Pancreas (tissue), 10 donors: Measurements from ENCODE around the gene RPL7A. TPM values are rescaled to one million over a fixed set of nuclear protein-coding genes. Genes with fewer than 3 reads are reported as not detected.
A peak's percentile ranks its signal among the peaks of the same experiment; 100 is the strongest.

Experiments
- ATAC-seq, 4 donors: fragments of 200-7000 bp; cut with Tn5 transposase; one replicate each; pipeline versions ENCODE4 v1.8.0 to v1.9.1; 2020; ENCODE audit warnings: mild to moderate bottlenecking in 4 of 4, moderate library complexity in 4 of 4
- DNase-seq, 6 donors: peaks; one replicate each; pipeline ENCODE4 v3.0.0-alpha.2; 2020
- FAIRE-seq: peaks from 2 replicates; lab custom pipeline; 2012; peaks lifted over from hg19 to GRCh38; lab: Jason Lieb, UNC
- H3K27ac ChIP-seq, 4 donors: fragments of 200-600 bp; sonication (generic); 1 replicate in 3 of 4; 2 replicates in 1 of 4; pipeline versions ENCODE4 v1.5.0 to v1.8.0; 2020
- H3K27me3 ChIP-seq, 4 donors: fragments of 200-600 bp; one replicate each; pipeline ENCODE4 v1.8.0; 2021
- H3K36me3 ChIP-seq, 3 donors: fragments of 200-600 bp; sonication (generic) in 1 of 3; one replicate each; pipeline versions ENCODE4 v1.5.0 to v1.8.0; 2020 to 2021
- H3K4me1 ChIP-seq, 3 donors: fragments of 200-600 bp; one replicate each; pipeline ENCODE4 v1.8.0; 2021
- H3K4me3 ChIP-seq, 4 donors: fragments of 200-600 bp; sonication (generic) in 2 of 4; one replicate each; pipeline versions ENCODE4 v1.5.0 to v1.8.0; 2020 to 2021
- H3K9me3 ChIP-seq, 4 donors: fragments of 200-600 bp; one replicate each; pipeline ENCODE4 v1.8.0; 2021
- CTCF ChIP-seq, 4 donors: fragments of 200-600 bp; sonication (generic) in 3 of 4; IDR thresholded peaks; one replicate each; pipeline versions ENCODE4 v1.5.0 to v1.8.0; 2021; ENCODE audit warnings: antibody characterized with exemption in 4 of 4
- WGBS, 2 donors: extraction: QIAGEN DNeasy Blood & Tissue Kit; methylation state at CpG; one replicate each; pipeline ENCODE4 v1.1.7; 2013; 5-methylcytosine and 5-hydroxymethylcytosine counted together
- intact Hi-C, 3 donors: fragments of 100-400 bp; cut with DNase I; formaldehyde crosslinking; loops; one replicate each; pipeline versions ENCODE4 v1.11.1 to v1.14.2; 2022
- polyA plus RNA-seq, 2 donors: library from polyadenylated mRNA; stranded (reverse); fragments of 200-250 nt; gene quantifications; one replicate each; pipeline ENCODE4 v1.2.3, GENCODE V29; 2013
- total RNA-seq, 6 donors: library from RNA; stranded (reverse); fragmentation: NEBNext Ultra II Directional in 4 of 6; extraction: Animal tissue kit (Norgen Biotek cat#: 25700) in 4 of 6; gene quantifications; one replicate each; pipeline versions ENCODE4 v1.2.1 to v1.2.4, GENCODE V29; 2021 to 2023
- donor health status: healthy with polysubstance abuse.
- donor health status: DM: no; HTN: no; CAD: no; lungs with moderate emphysema.
- donor health status: DM: no; HTN: no; CAD: no.
- donor health status: control.
- donor health status: control.
- donor health status: Bipolar disorder and iron deficiency.
- donor health status: DM: yes; HTN: yes; CAD: no.
- donor health status: DM: no; HTN: no; CAD: no.
- donor health status: DM: no; HTN: no; CAD: no.
- donor health status: DM: yes; HTN: yes; CAD: no.

Gene RPL7A
- total and polyA plus RNA-seq, 8 donors: 1,234 to 2,140 (median 1,834) TPM

- 65 to 78% methylated on average over 15 of the region's 15 CpGs for WGBS, 2 donors
- no peak for FAIRE-seq
- Histone ChIP-seq H3K27me3 (no peaks in the 10 kb centered on the region), H3K36me3 (peaks cover 13 to 38% (median 32%) of the 10 kb centered on the region in 3 donors), H3K4me3 (peak overlapping the region in 2 of 4 donors; percentile 63 to 98), H3K9me3 (no peaks in the 10 kb centered on the region), H3K27ac (no peak overlapping the region), H3K4me1 (peaks cover 7 to 16% (median 9%) of the 10 kb centered on the region in 3 donors)
- ATAC-seq: no peak
- peak in 1 of 6 donors; percentile 31 for DNase-seq
- no peak for TF ChIP-seq CTCF (IDR thresholded peaks at IDR 0.05)
- intact Hi-C loops: loop anchor here in 1 of 3 donors (10.0 kb wide), 1 partner anchor 305 kb away; no protein-coding TSS in a partner anchor
These were observed 2.1 kb downstream of the RPL7A start for GRCh38 chr9:133349965-133350616.

DNA sequence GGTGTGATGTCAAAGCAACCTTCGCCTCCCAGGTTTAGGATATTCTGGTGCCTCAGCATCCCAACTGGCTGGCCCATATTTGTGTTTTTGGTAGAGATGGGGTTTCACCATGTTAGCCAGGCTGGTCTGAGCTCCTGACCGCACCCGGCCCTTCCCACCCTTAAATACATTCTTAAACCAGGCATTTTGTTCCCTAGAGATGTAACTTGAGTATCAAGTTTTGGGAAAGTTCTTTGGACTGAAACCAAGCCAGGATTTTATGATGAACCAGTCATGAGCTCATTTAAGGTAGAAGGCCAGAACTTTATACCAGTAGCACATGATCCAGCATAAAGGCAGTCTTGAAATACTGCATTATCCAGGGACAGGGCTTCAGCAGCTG lies 3.5 kb downstream of the RPL7A start:
- Histone ChIP-seq H3K36me3 (peaks cover 13 to 38% (median 32%) of the 10 kb centered on the region in 3 donors), H3K4me3 (no peak overlapping the region), H3K9me3 (no peaks in the 10 kb centered on the region), H3K27me3 (no peaks in the 10 kb centered on the region), H3K4me1 (peaks cover 14 to 21% (median 15%) of the 10 kb centered on the region in 3 donors), H3K27ac (no peak overlapping the region)
- intact Hi-C loops: loop anchor here in 1 of 3 donors (10.0 kb wide), 1 partner anchor 307 kb away; no protein-coding TSS in a partner anchor
- FAIRE-seq (no peak), ATAC-seq (no peak), DNase-seq (no peak)
- TF ChIP-seq CTCF (IDR thresholded peaks at IDR 0.05): no peak
- WGBS, 2 donors: 98 to 100% methylated on average over 3 of the region's 3 CpGs

- ATAC-seq (no peak), FAIRE-seq (no peak), DNase-seq (peak in 1 of 6 donors; percentile 69)
- Histone ChIP-seq H3K27ac (no peak overlapping the region), H3K36me3 (peaks cover 13 to 38% (median 32%) of the 10 kb centered on the region in 3 donors), H3K27me3 (no peaks in the 10 kb centered on the region), H3K4me3 (no peak overlapping the region), H3K4me1 (peaks cover 11 to 20% (median 15%) of the 10 kb centered on the region in 3 donors), H3K9me3 (no peaks in the 10 kb centered on the region)
- intact Hi-C loops: loop anchor here in 1 of 3 donors (10.0 kb wide), 1 partner anchor 307 kb away; no protein-coding TSS in a partner anchor
- peak in 2 of 4 donors; percentile 17 to 25 for TF ChIP-seq CTCF (IDR thresholded peaks at IDR 0.05)
- 81 to 88% methylated on average over 14 of the region's 14 CpGs for WGBS, 2 donors
These were observed 4.1 kb downstream of the RPL7A start for GRCh38 chr9:133351908-133352634.

DNA sequence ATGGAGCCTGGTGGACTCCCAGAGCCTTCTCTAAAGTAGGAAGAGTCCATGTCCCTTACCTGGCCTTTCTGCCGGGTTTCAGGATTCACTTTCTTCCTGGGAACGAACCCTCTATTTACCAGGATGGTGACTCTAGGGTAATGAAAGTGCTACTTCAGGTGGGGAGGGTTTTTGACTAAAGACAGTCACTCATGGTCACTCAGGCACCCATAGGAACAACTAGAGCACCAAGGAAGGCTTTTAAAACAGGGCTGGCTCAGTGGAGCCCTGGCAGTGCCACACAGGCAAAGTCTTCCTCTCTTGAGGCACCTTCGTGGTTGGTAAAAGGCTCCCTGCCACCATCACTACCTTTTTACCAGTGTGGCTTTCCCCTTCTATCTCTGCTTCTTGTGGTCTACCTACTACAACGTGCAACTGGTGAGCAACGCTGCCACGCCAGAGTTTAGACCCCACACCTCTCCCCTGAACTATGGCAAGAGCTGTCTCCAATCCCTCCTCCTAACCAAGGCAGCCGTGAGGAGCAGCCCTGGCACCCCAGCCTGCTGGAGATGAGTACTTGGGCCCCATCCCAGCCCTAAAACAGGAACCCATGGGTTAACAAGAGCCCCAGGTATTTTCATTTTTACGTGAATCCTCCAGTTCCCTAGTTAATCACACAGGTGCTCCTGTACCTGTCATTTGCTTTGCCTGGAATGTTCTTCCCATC lies 4.8 kb downstream of the RPL7A start:
- no peak for FAIRE-seq
- H3K36me3 ChIP-seq: peaks cover 13 to 38% (median 32%) of the 10 kb centered on the region in 3 donors
- H3K9me3 ChIP-seq: no peaks in the 10 kb centered on the region
- DNase-seq: peak in 1 of 6 donors; percentile 51
- intact Hi-C loops: loop anchor here in 1 of 3 donors (10.0 kb wide), 1 partner anchor 308 kb away; no protein-coding TSS in a partner anchor
- no peak for TF ChIP-seq CTCF (IDR thresholded peaks at IDR 0.05)
- WGBS, 2 donors: 66 to 69% methylated on average over 8 of the region's 8 CpGs
- ATAC-seq: no peak
- H3K4me3 ChIP-seq: no peak overlapping the region
- no peaks in the 10 kb centered on the region for H3K27me3 ChIP-seq
- H3K4me1 ChIP-seq: peaks cover 15 to 27% (median 17%) of the 10 kb centered on the region in 3 donors
- no peak overlapping the region for H3K27ac ChIP-seq
